Stimulated activated naive CD8-positive, alpha-beta T cell treated with anti-CD3 and anti-CD28 coated beads, Interleukin-15, amount 100 ng/mL, for 72 hours (primary cell): ENCODE results near the gene ACTR5.
"Not testable (repeated sequence)": the region's sequence is repeated elsewhere in the genome, so short reads cannot be mapped to it uniquely, and the experiment has no call there.

Source experiments
- ATAC-seq: fragments of 150-1000 bp; cut with Tn5 transposase; 2 replicates; pipeline ENCODE4 v1.10.0; 2021; ENCODE audit warnings: mild to moderate bottlenecking, moderate library complexity
- DNase-seq, 2 donors: peaks; one replicate each; pipeline ENCODE4 v3.0.0; 2021 to 2022
- H3K27ac Mint-ChIP-seq, 2 donors: one replicate each; pipeline ENCODE4 v1.8.0; 2022; ENCODE audit warnings: mild to moderate bottlenecking in 2 of 2, mixed read lengths in 2 of 2, moderate library complexity in 2 of 2
- H3K27me3 Mint-ChIP-seq: one replicate; pipeline ENCODE4 v1.8.0; 2022; ENCODE audit warnings: mixed read lengths
- H3K4me1 Mint-ChIP-seq: one replicate; pipeline ENCODE4 v1.8.0; 2022; ENCODE audit warnings: mild to moderate bottlenecking, mixed read lengths
- H3K4me3 Mint-ChIP-seq, 2 donors: one replicate each; pipeline ENCODE4 v1.8.0; 2022; ENCODE audit warnings: mild to moderate bottlenecking in 2 of 2, mixed read lengths in 2 of 2, moderate library complexity in 1 of 2
- H3K9me3 Mint-ChIP-seq, 2 donors: one replicate each; pipeline ENCODE4 v1.8.0; 2022; ENCODE audit warnings: mixed read lengths in 2 of 2

The ACTR5 gene

GRCh38 chr20:38804221-38804620, 56.0 kb downstream of the ACTR5 start:
- peak overlapping the region; percentile 83 to 97 for H3K4me3 Mint-ChIP-seq
- H3K27ac Mint-ChIP-seq = peak overlapping the region; percentile 47 to 94
- peaks cover 48% of the 10 kb centered on the region for H3K4me1 Mint-ChIP-seq
- ATAC-seq = no peak
- H3K9me3 Mint-ChIP-seq = no peaks in the 10 kb centered on the region
- no peak for DNase-seq
- no peaks in the 10 kb centered on the region for H3K27me3 Mint-ChIP-seq

- peaks cover 49% of the 10 kb centered on the region for H3K4me1 Mint-ChIP-seq
These were observed 56.6 kb downstream of the ACTR5 start for GRCh38 chr20:38804682-38805501.

GRCh38 chr20:38805502-38805957, 57.3 kb downstream of the ACTR5 start, which contains the start of gene PPP1R16B:
Gene PPP1R16B (plus strand): TSS chr20:38805697. CDS start chr20:38835926, 30,229 bp downstream.
- H3K27me3 Mint-ChIP-seq = no peaks in the 10 kb centered on the region
- H3K27ac Mint-ChIP-seq = peak within 1 kb of the TSS; percentile 47 to 94
- H3K4me1 Mint-ChIP-seq = peaks cover 56% of the 10 kb centered on the region
- H3K9me3 Mint-ChIP-seq = no peaks in the 10 kb centered on the region
- ATAC-seq = peak; percentile 87
- DNase-seq = peak; percentile 82 to 87
- peak within 1 kb of the TSS; percentile 93 to 97 for H3K4me3 Mint-ChIP-seq

More at GRCh38 chr20:38804682-38805501, 56.6 kb downstream of the ACTR5 start:
- DNase-seq = peak; percentile 63 to 87
- peak; percentile 84 for ATAC-seq
- Mint-ChIP-seq H3K9me3 (no peaks in the 10 kb centered on the region), H3K27me3 (no peaks in the 10 kb centered on the region), H3K4me3 (peak overlapping the region; percentile 83 to 97), H3K27ac (peak overlapping the region; percentile 47 to 94)

- Mint-ChIP-seq H3K27me3 (no peaks in the 10 kb centered on the region), H3K9me3 (no peaks in the 10 kb centered on the region), H3K4me3 (peak overlapping the region; percentile 93 to 97), H3K27ac (peak overlapping the region; percentile 47 to 94), H3K4me1 (peaks cover 62% of the 10 kb centered on the region)
- DNase-seq (peak; percentile 61 to 65), ATAC-seq (peak; percentile 47)
These were observed 57.9 kb downstream of the ACTR5 start for GRCh38 chr20:38805958-38806854.

GRCh38 chr20:38806855-38807655, 58.8 kb downstream of the ACTR5 start:
- H3K27ac Mint-ChIP-seq = peak overlapping the region; percentile 58 to 86
- H3K27me3 Mint-ChIP-seq = no peaks in the 10 kb centered on the region
- DNase-seq = peak; percentile 30 to 36
- H3K9me3 Mint-ChIP-seq = no peaks in the 10 kb centered on the region
- H3K4me1 Mint-ChIP-seq = peaks cover 71% of the 10 kb centered on the region
- ATAC-seq = no peak
- peak overlapping the region; percentile 93 to 97 for H3K4me3 Mint-ChIP-seq

GRCh38 chr20:38809942-38810341, 61.7 kb downstream of the ACTR5 start:
- no peaks in the 10 kb centered on the region for H3K9me3 Mint-ChIP-seq
- ATAC-seq (no peak), DNase-seq (no peak)
- no peak overlapping the region for H3K27ac Mint-ChIP-seq
- H3K4me3 Mint-ChIP-seq = no peak overlapping the region
- H3K4me1 Mint-ChIP-seq = peaks cover 82% of the 10 kb centered on the region
- H3K27me3 Mint-ChIP-seq = no peaks in the 10 kb centered on the region

GRCh38 chr20:38810926-38811630, 62.8 kb downstream of the ACTR5 start:
- H3K27ac Mint-ChIP-seq = no peak overlapping the region
- H3K27me3 Mint-ChIP-seq = no peaks in the 10 kb centered on the region
- ATAC-seq (no peak), DNase-seq (no peak)
- H3K4me1 Mint-ChIP-seq = peaks cover 89% of the 10 kb centered on the region
- no peaks in the 10 kb centered on the region for H3K9me3 Mint-ChIP-seq
- H3K4me3 Mint-ChIP-seq = no peak overlapping the region

GRCh38 chr20:38811769-38812168, 63.5 kb downstream of the ACTR5 start:
- Mint-ChIP-seq H3K4me1 (peaks cover 96% of the 10 kb centered on the region), H3K27ac (no peak overlapping the region), H3K27me3 (no peaks in the 10 kb centered on the region), H3K9me3 (no peaks in the 10 kb centered on the region), H3K4me3 (no peak overlapping the region)
- DNase-seq = no peak
- no peak for ATAC-seq

- H3K27me3 Mint-ChIP-seq = no peaks in the 10 kb centered on the region
- DNase-seq (no peak), ATAC-seq (no peak)
- H3K27ac Mint-ChIP-seq = no peak overlapping the region
- H3K4me3 Mint-ChIP-seq = no peak overlapping the region
- H3K9me3 Mint-ChIP-seq = no peaks in the 10 kb centered on the region
- peaks cover 97% of the 10 kb centered on the region for H3K4me1 Mint-ChIP-seq
These were observed 63.9 kb downstream of the ACTR5 start for GRCh38 chr20:38812182-38812581.

- Mint-ChIP-seq H3K27me3 (no peaks in the 10 kb centered on the region), H3K4me3 (no peak overlapping the region), H3K9me3 (no peaks in the 10 kb centered on the region), H3K4me1 (peaks cover 97% of the 10 kb centered on the region), H3K27ac (no peak overlapping the region)
- no peak for DNase-seq
- ATAC-seq = no peak
These were observed 64.7 kb downstream of the ACTR5 start for GRCh38 chr20:38812709-38813573.

GRCh38 chr20:38813574-38813962, 65.3 kb downstream of the ACTR5 start:
- not testable (repeated sequence) for H3K27ac Mint-ChIP-seq, DNase-seq

GRCh38 chr20:38815446-38815845, 67.2 kb downstream of the ACTR5 start:
- DNase-seq (no peak), ATAC-seq (no peak)
- H3K9me3 Mint-ChIP-seq = peaks cover 0 to 7% of the 10 kb centered on the region in 2 donors
- H3K27me3 Mint-ChIP-seq = no peaks in the 10 kb centered on the region
- no peak overlapping the region for H3K4me3 Mint-ChIP-seq
- no peak overlapping the region for H3K27ac Mint-ChIP-seq
- peaks cover 83% of the 10 kb centered on the region for H3K4me1 Mint-ChIP-seq

More at GRCh38 chr20:38813574-38813962, 65.3 kb downstream of the ACTR5 start:
- not testable (repeated sequence) for H3K4me3 Mint-ChIP-seq, ATAC-seq, H3K27me3 Mint-ChIP-seq, H3K9me3 Mint-ChIP-seq
- peaks cover 95% of the 10 kb centered on the region for H3K4me1 Mint-ChIP-seq

GRCh38 chr20:38818113-38819065, 70.1 kb downstream of the ACTR5 start:
- H3K4me1 Mint-ChIP-seq = peaks cover 75% of the 10 kb centered on the region
- no peaks in the 10 kb centered on the region for H3K27me3 Mint-ChIP-seq
- peaks cover 4 to 15% of the 10 kb centered on the region in 2 donors for H3K9me3 Mint-ChIP-seq
- ATAC-seq = no peak
- no peak overlapping the region for H3K27ac Mint-ChIP-seq
- H3K4me3 Mint-ChIP-seq = no peak overlapping the region
- DNase-seq = no peak
